Measurements from ENCODE around the gene FAM98A.

GRCh38 chr2:33579227-33579626, 19.9 kb downstream of the FAM98A start:
- TF ChIP-seq CTCF (conservative IDR thresholded peaks at IDR 0.05; ENCODE audit: low read depth, low read length) (no peak), FOS (IDR thresholded peaks at IDR 0.05; ENCODE audit: low read depth, low read length) (no peak), POLR2A (IDR thresholded peaks at IDR 0.05; ENCODE audit: low read depth, low read length) (no peak), SMC3 (IDR thresholded peaks at IDR 0.05; ENCODE audit: low read depth, low read length) (no peak)

Data from IMR-90 (cell line).